Endothelial cell of umbilical vein (primary cell): ENCODE data around the gene CPLANE2. TPM values are rescaled to one million over a fixed set of nuclear protein-coding genes. Genes with fewer than 3 reads are reported as not detected.

Source experiments
- BruUV-seq: library from RNA; stranded (reverse); fragments of 400-500 nt; replicated peaks from 2 replicates; lab custom pipeline; 2021; lab: Mats Ljungman, UMichigan
- CTCF ChIA-PET: fragments of 300-600, 350-600 bp; sonication (Branson Sonifier 250); formaldehyde crosslinking; loops from one replicate; lab custom pipeline; 2021; ENCODE audit warnings: antibody characterized with exemption, inconsistent platforms; lab: Charles Lee
- POLR2A ChIA-PET: fragments of 300-600, 350-600 bp; sonication (Branson Sonifier 250); formaldehyde crosslinking; loops from one replicate; lab custom pipeline; 2021; ENCODE audit warnings: antibody characterized with exemption, inconsistent platforms; lab: Charles Lee
- DNase-seq: peaks from one replicate; pipeline ENCODE4 v3.0.0-alpha.2; 2011; ENCODE audit warnings: low read depth, low spot score
- FAIRE-seq: peaks from 2 replicates; lab custom pipeline; 2011; peaks lifted over from hg19 to GRCh38; lab: Jason Lieb, UNC
- H2AFZ ChIP-seq: 2 replicates; pipeline ENCODE4 v1.6.0; 2012; ENCODE audit warnings: low read depth, low read length, control low read depth, inconsistent platforms
- H3K27ac ChIP-seq: 2 replicates; pipeline ENCODE4 v1.5.1; 2011; ENCODE audit warnings: low read depth, mild to moderate bottlenecking, control low read depth, low read length, moderate library complexity; ENCODE audit not compliant: insufficient read depth
- H3K27me3 ChIP-seq, 2 experiments: 2 replicates each; pipeline versions ENCODE4 v1.6.0 to v1.6.1; 2011; ENCODE audit warnings: low read length in 2 of 2, mixed read lengths in 1 of 2; ENCODE audit not compliant: control insufficient read depth in 2 of 2, insufficient read depth in 2 of 2
- H3K36me3 ChIP-seq, 2 experiments: 2 replicates in 1 of 2; 3 replicates in 1 of 2; pipeline ENCODE4 v1.5.1; 2011; ENCODE audit warnings: low read length in 2 of 2, mild to moderate bottlenecking in 1 of 2, moderate library complexity in 1 of 2; ENCODE audit not compliant: control insufficient read depth in 2 of 2, insufficient read depth in 2 of 2; ENCODE audit errors: extremely low read depth in 1 of 2
- H3K4me1 ChIP-seq: 3 replicates; pipeline ENCODE4 v1.5.1; 2011; ENCODE audit warnings: mild to moderate bottlenecking, low read length; ENCODE audit not compliant: control insufficient read depth, insufficient read depth; ENCODE audit errors: extremely low read depth
- H3K4me2 ChIP-seq: 2 replicates; pipeline ENCODE4 v1.6.1; 2011; ENCODE audit warnings: low read length, control low read depth, mixed read lengths; ENCODE audit not compliant: insufficient read depth
- H3K4me3 ChIP-seq, 3 experiments: fragments of 200-600 bp in 1 of 3; sonication (generic), shearing (Covaris generic) in 1 of 3; replicated peaks in 1 of 3; 2 replicates each; pipeline ENCODE4 v1.5.1; 2011 to 2016; ENCODE audit warnings: control low read depth in 3 of 3, low read length in 3 of 3, mild to moderate bottlenecking in 2 of 3, inconsistent platforms in 1 of 3, low read depth in 1 of 3, moderate library complexity in 1 of 3; ENCODE audit not compliant: insufficient read depth in 1 of 3
- H3K79me2 ChIP-seq: 2 replicates; pipeline ENCODE4 v1.6.0; 2012; ENCODE audit warnings: low read length, inconsistent platforms; ENCODE audit not compliant: control insufficient read depth, insufficient read depth
- H3K9ac ChIP-seq: replicated peaks from 2 replicates; pipeline ENCODE3; 2011; ENCODE audit warnings: low read length, control low read depth; ENCODE audit not compliant: insufficient read depth; ENCODE audit errors: extremely low read depth
- H3K9me1 ChIP-seq: replicated peaks from 3 replicates; pipeline ENCODE4 v1.6.0; 2011; ENCODE audit warnings: mild to moderate bottlenecking, low read length; ENCODE audit not compliant: control insufficient read depth, insufficient read depth; ENCODE audit errors: extremely low read depth
- H3K9me3 ChIP-seq: replicated peaks from 2 replicates; pipeline ENCODE4 v1.5.1; 2012; ENCODE audit warnings: low read length, inconsistent platforms; ENCODE audit not compliant: control insufficient read depth, insufficient read depth
- H4K20me1 ChIP-seq: replicated peaks from 2 replicates; pipeline ENCODE3; 2011; ENCODE audit warnings: mild to moderate bottlenecking, low read length; ENCODE audit not compliant: control insufficient read depth, insufficient read depth; ENCODE audit errors: extremely low read depth
- EZH2 ChIP-seq: IDR thresholded peaks from 2 replicates; pipeline ENCODE4 v1.6.1; 2012; ENCODE audit warnings: borderline replicate concordance, low read depth, mild to moderate bottlenecking, moderate library complexity, low read length, inconsistent platforms; ENCODE audit not compliant: severe bottlenecking
- FOS ChIP-seq: IDR thresholded peaks from 2 replicates; pipeline ENCODE4 v1.6.1; 2011; ENCODE audit warnings: mild to moderate bottlenecking, low read length, moderate library complexity, borderline replicate concordance; ENCODE audit not compliant: insufficient read depth
- GATA2 ChIP-seq: IDR thresholded peaks from 2 replicates; pipeline ENCODE4 v1.7.0; 2011; ENCODE audit warnings: low read depth, mild to moderate bottlenecking, moderate library complexity, mixed read lengths, low read length; ENCODE audit not compliant: insufficient read length, insufficient read depth
- JUN ChIP-seq: IDR thresholded peaks from 2 replicates; pipeline ENCODE4 v1.6.1; 2011; ENCODE audit warnings: borderline replicate concordance, low read depth; ENCODE audit not compliant: insufficient read length, insufficient read depth
- MYC ChIP-seq: IDR thresholded peaks from one replicate; pipeline ENCODE4 v1.6.1; 2011; ENCODE audit warnings: mild to moderate bottlenecking, low read depth, low read length
- POLR2A ChIP-seq: IDR thresholded peaks from 2 replicates; pipeline ENCODE4 v1.6.1; 2012; ENCODE audit warnings: low read depth, mild to moderate bottlenecking, control low read depth, low read length
- POLR2AphosphoS5 ChIP-seq: IDR thresholded peaks from 2 replicates; pipeline ENCODE4 v1.6.1; 2012; ENCODE audit warnings: low read depth, mild to moderate bottlenecking, control low read depth, low read length, moderate library complexity; ENCODE audit not compliant: insufficient read depth
- dilution Hi-C: fragments of 300-500 bp; cut with MboI; formaldehyde crosslinking; loops from one replicate; pipeline ENCODE4 v1.15.0; 2019; ENCODE audit warnings: low sequenced_read_pairs; ENCODE audit not compliant: extremely low pct_ligation_motif_present
- intact Hi-C: fragments of 100-400 bp; cut with micrococcal nuclease; formaldehyde crosslinking; loops from one replicate; pipeline ENCODE4 v1.10.0; 2022
- polyA plus RNA-seq, 4 experiments: library from polyadenylated mRNA; depleted of rRNA in 3 of 4; stranded (reverse) in 3 of 4; unstranded in 1 of 4; fragments of >200 nt; gene quantifications; 2 replicates each; pipeline versions ENCODE4 v1.2.1 to v1.2.3, GENCODE V29; 2011 to 2012; ENCODE audit warnings: missing spikeins in 1 of 4
- total RNA-seq: library from RNA; stranded (reverse); gene quantifications from 2 replicates; pipeline ENCODE4 v1.2.3, GENCODE V29; 2021
- TF ChIP-seq, protein P1 (sequence below): IDR thresholded peaks from 2 replicates; pipeline ENCODE4 v1.6.1; 2011; ENCODE audit not compliant: insufficient read depth, insufficient read length
- TF ChIP-seq, protein P2 (sequence below), 2 donors: IDR thresholded peaks; 1 replicate in 1 of 2; 2 replicates in 1 of 2; pipeline ENCODE4 v1.5.1; 2011; ENCODE audit warnings: low read length in 2 of 2, mild to moderate bottlenecking in 2 of 2, moderate library complexity in 2 of 2, control low read depth in 1 of 2, inconsistent platforms in 1 of 2, low read depth in 1 of 2; ENCODE audit not compliant: insufficient read depth in 1 of 2; ENCODE audit errors: extremely low read depth in 1 of 2

The CPLANE2 gene
- total and polyA plus RNA-seq, 2 donors (not counting 3 experiments of a cell fraction or from before 2014, with no cell fraction given), result 3.9 to 4.6 TPM

GRCh38 chr1:16210581-16210980 lies 26.4 kb downstream of the CPLANE2 start:
- intact Hi-C loops, result no loop called here
- H3K4me3 ChIP-seq, result no peak overlapping the region
- no peaks in the 10 kb centered on the region for H3K27me3 ChIP-seq
- peaks cover 9% of the 10 kb centered on the region for H3K4me1 ChIP-seq
- no peaks in the 10 kb centered on the region for H4K20me1 ChIP-seq
- no peaks in the 10 kb centered on the region for H3K36me3 ChIP-seq
- H2AFZ ChIP-seq, result no peak overlapping the region
- FAIRE-seq, result no peak
- no peak for DNase-seq
- no peak overlapping the region for H3K4me2 ChIP-seq
- no peak overlapping the region for H3K27ac ChIP-seq
- no TSS peak for BruUV-seq
- H3K79me2 ChIP-seq, result no peaks in the 10 kb centered on the region
- CTCF ChIA-PET, result interaction anchor here (1.3 to 1.8 kb wide), 2 partner anchors 34 to 153 kb away, joined by 3 to 5 read pairs; no protein-coding TSS in a partner anchor
- TF ChIP-seq MYC (no peak), FOS (no peak), GATA2 (no peak), EZH2 (no peak), POLR2A (no peak), POLR2AphosphoS5 (no peak), JUN (no peak)
- TF ChIP-seq, protein P1, sequence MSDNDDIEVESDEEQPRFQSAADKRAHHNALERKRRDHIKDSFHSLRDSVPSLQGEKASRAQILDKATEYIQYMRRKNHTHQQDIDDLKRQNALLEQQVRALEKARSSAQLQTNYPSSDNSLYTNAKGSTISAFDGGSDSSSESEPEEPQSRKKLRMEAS, result no peak
- TF ChIP-seq, protein P2, sequence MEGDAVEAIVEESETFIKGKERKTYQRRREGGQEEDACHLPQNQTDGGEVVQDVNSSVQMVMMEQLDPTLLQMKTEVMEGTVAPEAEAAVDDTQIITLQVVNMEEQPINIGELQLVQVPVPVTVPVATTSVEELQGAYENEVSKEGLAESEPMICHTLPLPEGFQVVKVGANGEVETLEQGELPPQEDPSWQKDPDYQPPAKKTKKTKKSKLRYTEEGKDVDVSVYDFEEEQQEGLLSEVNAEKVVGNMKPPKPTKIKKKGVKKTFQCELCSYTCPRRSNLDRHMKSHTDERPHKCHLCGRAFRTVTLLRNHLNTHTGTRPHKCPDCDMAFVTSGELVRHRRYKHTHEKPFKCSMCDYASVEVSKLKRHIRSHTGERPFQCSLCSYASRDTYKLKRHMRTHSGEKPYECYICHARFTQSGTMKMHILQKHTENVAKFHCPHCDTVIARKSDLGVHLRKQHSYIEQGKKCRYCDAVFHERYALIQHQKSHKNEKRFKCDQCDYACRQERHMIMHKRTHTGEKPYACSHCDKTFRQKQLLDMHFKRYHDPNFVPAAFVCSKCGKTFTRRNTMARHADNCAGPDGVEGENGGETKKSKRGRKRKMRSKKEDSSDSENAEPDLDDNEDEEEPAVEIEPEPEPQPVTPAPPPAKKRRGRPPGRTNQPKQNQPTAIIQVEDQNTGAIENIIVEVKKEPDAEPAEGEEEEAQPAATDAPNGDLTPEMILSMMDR (IDR thresholded peaks at IDR 0.05; ENCODE audit: extremely low read depth in 1 of 2, insufficient read depth in 1 of 2, low read depth in 1 of 2, low read length in 2 of 2), result no peak
- POLR2A ChIA-PET, result no interaction called here
- no peaks in the 10 kb centered on the region for H3K9me3 ChIP-seq
- no peak overlapping the region for H3K9ac ChIP-seq
- dilution Hi-C loops, result no loop called here
- no peaks in the 10 kb centered on the region for H3K9me1 ChIP-seq
